Ecto neural progenitor cell (in vitro differentiated cells): Measurements from ENCODE around the gene ZNF488.

ENCODE experiments used
- DNase-seq: peaks from one replicate; pipeline ENCODE4 v3.0.0-alpha.2; 2018; ENCODE audit warnings: low spot score

Gene ZNF488

GRCh38 chr10:47329855-47330254 lies 54.2 kb downstream of the ZNF488 start:
- DNase-seq: no peak

GRCh38 chr10:47326927-47327330 lies 57.2 kb downstream of the ZNF488 start:
- no peak for DNase-seq

GRCh38 chr10:47326306-47326926 lies 57.7 kb downstream of the ZNF488 start:
- DNase-seq: no peak

- DNase-seq: no peak
Measured at GRCh38 chr10:47325303-47326291, 58.5 kb downstream of the ZNF488 start.

GRCh38 chr10:47323636-47324296 lies 60.3 kb downstream of the ZNF488 start:
- no peak for DNase-seq

GRCh38 chr10:47323087-47323486 lies 61.0 kb downstream of the ZNF488 start:
- no peak for DNase-seq

- no peak for DNase-seq
Measured at GRCh38 chr10:47322300-47323061, 61.6 kb downstream of the ZNF488 start, which contains the start of gene GDF2. GDF2 (plus strand) TSS chr10:47322454; CDS start chr10:47322669, 215 bp downstream.

GRCh38 chr10:47321521-47322195 lies 62.4 kb downstream of the ZNF488 start:
- no peak for DNase-seq

GRCh38 chr10:47320812-47321211 lies 63.3 kb downstream of the ZNF488 start:
- no peak for DNase-seq

GRCh38 chr10:47319784-47320183 lies 64.3 kb downstream of the ZNF488 start:
- no peak for DNase-seq

GRCh38 chr10:47318706-47319105 lies 65.4 kb downstream of the ZNF488 start:
- no peak for DNase-seq

GRCh38 chr10:47317251-47317650 lies 66.8 kb downstream of the ZNF488 start:
- DNase-seq: no peak

- no peak for DNase-seq
Measured at GRCh38 chr10:47316131-47316530, 68.0 kb downstream of the ZNF488 start.
